ENCODE data around the gene MIS12.

DNA sequence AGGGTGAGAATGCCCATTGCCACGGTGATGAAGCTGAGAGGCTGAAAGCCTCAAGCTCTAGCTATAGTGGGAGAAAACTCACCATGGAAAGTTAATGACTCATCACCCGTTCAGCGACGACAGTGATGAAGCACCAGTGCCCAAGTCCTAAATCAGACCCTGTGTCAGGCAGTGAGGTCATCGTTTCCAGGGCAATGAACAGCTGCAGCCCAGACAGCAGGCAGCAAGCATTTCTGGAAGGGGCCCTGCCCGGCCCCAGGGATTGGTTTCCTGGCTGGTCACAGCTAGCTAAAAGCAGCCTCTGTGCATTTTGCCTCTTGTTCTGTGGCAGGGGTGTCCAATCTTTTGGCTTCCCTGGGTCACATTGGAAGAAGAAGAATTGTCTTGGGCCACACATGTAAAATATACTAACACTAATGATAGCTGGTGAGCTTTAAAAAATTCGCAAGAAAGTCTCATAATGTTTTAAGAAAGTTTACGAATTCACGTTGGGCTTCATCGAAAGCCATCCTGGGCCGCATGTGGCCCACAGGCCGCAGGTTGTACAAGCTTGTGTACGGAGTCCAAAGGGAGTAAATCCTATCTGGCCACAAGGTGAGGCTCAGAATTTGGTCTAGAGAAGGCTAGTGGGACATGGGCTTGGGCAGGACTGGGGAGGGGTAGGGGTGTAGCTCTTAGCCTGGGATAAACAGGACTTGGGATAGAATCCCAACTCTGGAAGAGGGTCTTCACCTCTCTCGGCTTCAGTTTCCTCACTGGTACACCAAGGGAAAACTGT lies 40.6 kb downstream of the MIS12 start:
- TF ChIP-seq SIN3A (IDR thresholded peaks at IDR 0.05; ENCODE audit: borderline replicate concordance, insufficient read depth, low read length): peak; percentile 29; the same call in 1 of the 2 replicates
- TF ChIP-seq, protein P1, sequence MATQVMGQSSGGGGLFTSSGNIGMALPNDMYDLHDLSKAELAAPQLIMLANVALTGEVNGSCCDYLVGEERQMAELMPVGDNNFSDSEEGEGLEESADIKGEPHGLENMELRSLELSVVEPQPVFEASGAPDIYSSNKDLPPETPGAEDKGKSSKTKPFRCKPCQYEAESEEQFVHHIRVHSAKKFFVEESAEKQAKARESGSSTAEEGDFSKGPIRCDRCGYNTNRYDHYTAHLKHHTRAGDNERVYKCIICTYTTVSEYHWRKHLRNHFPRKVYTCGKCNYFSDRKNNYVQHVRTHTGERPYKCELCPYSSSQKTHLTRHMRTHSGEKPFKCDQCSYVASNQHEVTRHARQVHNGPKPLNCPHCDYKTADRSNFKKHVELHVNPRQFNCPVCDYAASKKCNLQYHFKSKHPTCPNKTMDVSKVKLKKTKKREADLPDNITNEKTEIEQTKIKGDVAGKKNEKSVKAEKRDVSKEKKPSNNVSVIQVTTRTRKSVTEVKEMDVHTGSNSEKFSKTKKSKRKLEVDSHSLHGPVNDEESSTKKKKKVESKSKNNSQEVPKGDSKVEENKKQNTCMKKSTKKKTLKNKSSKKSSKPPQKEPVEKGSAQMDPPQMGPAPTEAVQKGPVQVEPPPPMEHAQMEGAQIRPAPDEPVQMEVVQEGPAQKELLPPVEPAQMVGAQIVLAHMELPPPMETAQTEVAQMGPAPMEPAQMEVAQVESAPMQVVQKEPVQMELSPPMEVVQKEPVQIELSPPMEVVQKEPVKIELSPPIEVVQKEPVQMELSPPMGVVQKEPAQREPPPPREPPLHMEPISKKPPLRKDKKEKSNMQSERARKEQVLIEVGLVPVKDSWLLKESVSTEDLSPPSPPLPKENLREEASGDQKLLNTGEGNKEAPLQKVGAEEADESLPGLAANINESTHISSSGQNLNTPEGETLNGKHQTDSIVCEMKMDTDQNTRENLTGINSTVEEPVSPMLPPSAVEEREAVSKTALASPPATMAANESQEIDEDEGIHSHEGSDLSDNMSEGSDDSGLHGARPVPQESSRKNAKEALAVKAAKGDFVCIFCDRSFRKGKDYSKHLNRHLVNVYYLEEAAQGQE (IDR thresholded peaks at IDR 0.05; ENCODE audit: insufficient read depth in 1 of 2, low read depth in 2 of 2, low read length in 2 of 2): no peak
- no peak for TF ChIP-seq TAF1 (IDR thresholded peaks at IDR 0.05; ENCODE audit: borderline replicate concordance, insufficient read depth, low read length)
- TF ChIP-seq POLR2AphosphoS5 (IDR thresholded peaks at IDR 0.05; ENCODE audit: low read depth, low read length): no peak
